ENCODE measurements around the gene EPS8L2.

The EPS8L2 gene

DNA sequence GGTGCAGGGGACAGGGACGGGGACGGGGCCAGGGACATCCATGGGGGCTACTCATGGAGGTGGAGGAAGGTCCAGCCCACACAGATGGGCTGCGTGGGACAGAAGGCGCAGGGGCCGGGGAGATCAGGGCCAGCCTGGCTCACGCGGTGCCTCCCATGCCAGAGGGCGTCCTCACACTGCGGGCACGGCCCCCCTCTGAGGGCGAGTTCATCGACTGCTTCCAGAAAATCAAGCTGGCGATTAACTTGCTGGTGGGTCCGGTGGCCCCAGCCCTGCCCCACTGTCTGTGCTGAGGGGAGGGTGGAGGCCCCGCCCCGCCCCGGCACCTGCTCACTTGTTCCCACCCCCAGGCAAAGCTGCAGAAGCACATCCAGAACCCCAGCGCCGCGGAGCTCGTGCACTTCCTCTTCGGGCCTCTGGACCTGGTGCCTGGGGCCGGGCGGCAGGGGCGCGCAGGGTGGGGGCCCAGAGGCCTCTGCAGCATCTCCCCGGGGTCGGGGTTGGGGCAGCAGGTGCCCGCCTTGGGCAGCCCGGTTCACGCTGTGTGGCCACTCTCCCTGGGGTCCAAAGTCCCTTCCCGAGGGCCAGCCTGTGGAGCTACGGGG is 15.8 kb downstream of the EPS8L2 start:
- FAIRE-seq (peak; percentile 83), DNase-seq (ENCODE audit: insufficient read length) (no peak)
- no peak for TF ChIP-seq TAF1 (IDR thresholded peaks at IDR 0.05; ENCODE audit: borderline replicate concordance, low read depth, low read length)
- no peak for TF ChIP-seq POLR2AphosphoS5 (IDR thresholded peaks at IDR 0.05; ENCODE audit: low read depth, low read length)
- TF ChIP-seq POLR2A (IDR thresholded peaks at IDR 0.05; ENCODE audit: low read depth, low read length) = no peak

DNA sequence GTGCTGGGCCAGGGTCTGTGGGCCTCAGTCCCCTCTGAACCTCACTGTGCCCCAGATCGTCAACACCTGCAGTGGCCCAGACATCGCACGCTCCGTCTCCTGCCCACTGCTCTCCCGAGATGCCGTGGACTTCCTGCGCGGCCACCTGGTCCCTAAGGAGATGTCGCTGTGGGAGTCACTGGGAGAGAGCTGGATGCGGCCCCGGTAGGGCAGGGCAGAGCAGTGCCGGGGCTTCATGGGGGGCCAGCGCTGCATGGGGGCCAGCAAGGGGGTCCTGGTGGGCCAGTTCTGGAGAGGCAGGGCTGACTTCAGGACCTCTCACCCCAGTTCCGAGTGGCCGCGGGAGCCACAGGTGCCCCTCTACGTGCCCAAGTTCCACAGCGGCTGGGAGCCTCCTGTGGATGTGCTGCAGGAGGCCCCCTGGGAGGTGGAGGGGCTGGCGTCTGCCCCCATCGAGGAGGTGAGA is 16.3 kb downstream of the EPS8L2 start:
- FAIRE-seq (no peak), DNase-seq (ENCODE audit: insufficient read length) (no peak)
- TF ChIP-seq POLR2AphosphoS5 (IDR thresholded peaks at IDR 0.05; ENCODE audit: low read depth, low read length) (no peak), POLR2A (IDR thresholded peaks at IDR 0.05; ENCODE audit: low read depth, low read length) (no peak), TAF1 (IDR thresholded peaks at IDR 0.05; ENCODE audit: borderline replicate concordance, low read depth, low read length) (no peak)

DNA sequence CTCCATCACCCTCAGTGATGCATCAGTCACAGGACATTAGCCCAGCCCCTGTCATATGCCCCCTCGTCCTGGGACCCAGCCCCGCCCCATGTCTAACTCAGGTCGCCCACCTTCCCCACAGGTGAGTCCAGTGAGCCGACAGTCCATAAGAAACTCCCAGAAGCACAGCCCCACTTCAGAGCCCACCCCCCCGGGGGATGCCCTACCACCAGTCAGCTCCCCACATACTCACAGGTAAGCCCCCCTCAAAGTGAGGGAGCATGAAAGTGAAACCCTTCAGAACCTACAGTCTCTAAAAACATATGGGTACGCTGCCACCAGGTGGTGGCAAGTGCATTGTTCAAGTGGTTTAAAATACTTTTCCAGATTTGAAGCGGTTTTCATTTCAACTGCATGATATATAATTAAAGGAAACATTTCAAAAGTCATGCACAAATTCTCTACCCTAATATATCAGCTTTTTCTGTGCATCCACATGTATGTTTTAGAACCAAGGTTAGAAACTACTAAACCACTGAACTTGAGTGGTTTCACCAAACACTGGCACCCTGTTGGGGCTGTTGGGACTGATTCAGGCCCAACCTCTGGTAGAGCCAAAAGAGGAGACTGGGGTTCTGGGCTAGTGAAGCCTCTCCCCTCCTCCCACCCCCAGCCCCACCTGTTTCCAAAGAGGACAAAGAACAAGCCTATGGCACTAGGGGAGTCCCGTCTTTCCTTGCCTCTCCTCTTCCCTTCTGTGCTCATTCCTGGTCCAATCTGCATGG is 17.3 kb downstream of the EPS8L2 start:
- DNase-seq (ENCODE audit: insufficient read length) = no peak
- peak; percentile 96 for FAIRE-seq
- no peak for TF ChIP-seq TAF1 (IDR thresholded peaks at IDR 0.05; ENCODE audit: borderline replicate concordance, low read depth, low read length)
- no peak for TF ChIP-seq POLR2AphosphoS5 (IDR thresholded peaks at IDR 0.05; ENCODE audit: low read depth, low read length)
- no peak for TF ChIP-seq POLR2A (IDR thresholded peaks at IDR 0.05; ENCODE audit: low read depth, low read length)

DNA sequence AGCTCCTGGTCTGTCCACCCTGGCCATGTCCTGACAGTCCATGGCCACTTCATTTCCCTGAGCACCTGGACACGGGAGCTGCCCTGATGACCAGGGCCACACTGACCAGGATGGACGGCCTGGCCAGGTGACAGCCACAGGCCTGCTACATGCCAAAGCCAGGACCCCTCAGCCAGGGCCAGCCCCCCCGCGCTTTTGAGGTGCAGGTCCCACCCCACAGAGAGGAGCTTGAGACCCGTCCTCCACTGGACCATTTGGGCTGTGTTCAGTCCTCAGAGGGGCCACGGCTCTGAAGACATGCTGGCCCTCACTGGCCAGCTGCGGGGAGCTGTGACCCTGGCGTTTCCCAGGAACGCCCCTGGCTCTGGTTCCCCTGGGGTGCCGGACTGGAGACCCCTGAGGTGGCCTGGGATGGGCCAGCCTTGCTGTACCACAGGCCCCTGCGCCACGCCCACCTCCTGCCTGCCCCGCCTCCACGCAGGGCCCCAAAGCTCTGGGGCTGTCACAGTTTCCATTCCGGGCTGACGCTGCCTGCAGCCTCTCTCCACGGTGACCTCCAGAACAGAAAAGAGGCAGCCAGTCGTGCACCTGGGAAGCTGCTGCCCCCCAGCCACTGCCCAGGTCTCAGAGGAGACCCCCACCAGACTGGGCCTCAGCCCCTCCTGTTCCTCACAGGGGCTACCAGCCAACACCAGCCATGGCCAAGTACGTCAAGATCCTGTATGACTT is 18.2 kb downstream of the EPS8L2 start:
- FAIRE-seq (peak; percentile 24), DNase-seq (ENCODE audit: insufficient read length) (no peak)
- TF ChIP-seq TAF1 (IDR thresholded peaks at IDR 0.05; ENCODE audit: borderline replicate concordance, low read depth, low read length) (no peak), POLR2A (IDR thresholded peaks at IDR 0.05; ENCODE audit: low read depth, low read length) (no peak), POLR2AphosphoS5 (IDR thresholded peaks at IDR 0.05; ENCODE audit: low read depth, low read length) (no peak)

DNA sequence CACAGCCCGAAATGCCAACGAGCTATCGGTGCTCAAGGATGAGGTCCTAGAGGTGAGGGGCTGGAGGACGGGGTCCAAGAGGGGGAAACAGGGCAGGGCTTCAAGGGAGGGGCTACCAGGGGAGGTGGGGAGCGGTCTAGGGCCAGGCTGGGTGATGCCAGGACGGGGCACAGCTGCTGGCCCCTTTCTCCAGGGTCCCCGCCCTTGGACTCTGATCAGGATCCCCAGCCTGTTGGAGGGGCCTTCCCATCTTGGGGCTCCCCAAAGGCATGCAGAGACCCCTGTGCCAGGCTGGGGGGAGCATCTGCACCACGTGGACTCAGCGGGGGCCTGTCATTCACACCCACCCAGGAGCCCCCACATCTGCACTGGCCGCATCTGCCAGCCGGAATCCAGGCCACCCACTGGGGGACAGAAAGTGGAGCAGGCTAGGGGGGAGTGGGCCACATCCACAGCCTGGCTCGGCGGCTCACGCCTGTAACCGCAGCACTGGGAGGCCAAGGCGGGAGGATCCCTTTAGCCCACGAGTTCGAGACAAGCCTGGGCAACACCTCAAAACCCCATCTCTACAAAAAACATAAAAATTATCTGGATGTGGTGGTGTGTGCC is 18.9 kb downstream of the EPS8L2 start:
- TF ChIP-seq POLR2A (IDR thresholded peaks at IDR 0.05; ENCODE audit: low read depth, low read length) (no peak), TAF1 (IDR thresholded peaks at IDR 0.05; ENCODE audit: borderline replicate concordance, low read depth, low read length) (no peak), POLR2AphosphoS5 (IDR thresholded peaks at IDR 0.05; ENCODE audit: low read depth, low read length) (no peak)
- no peak for FAIRE-seq
- DNase-seq (ENCODE audit: insufficient read length) = no peak

DNA sequence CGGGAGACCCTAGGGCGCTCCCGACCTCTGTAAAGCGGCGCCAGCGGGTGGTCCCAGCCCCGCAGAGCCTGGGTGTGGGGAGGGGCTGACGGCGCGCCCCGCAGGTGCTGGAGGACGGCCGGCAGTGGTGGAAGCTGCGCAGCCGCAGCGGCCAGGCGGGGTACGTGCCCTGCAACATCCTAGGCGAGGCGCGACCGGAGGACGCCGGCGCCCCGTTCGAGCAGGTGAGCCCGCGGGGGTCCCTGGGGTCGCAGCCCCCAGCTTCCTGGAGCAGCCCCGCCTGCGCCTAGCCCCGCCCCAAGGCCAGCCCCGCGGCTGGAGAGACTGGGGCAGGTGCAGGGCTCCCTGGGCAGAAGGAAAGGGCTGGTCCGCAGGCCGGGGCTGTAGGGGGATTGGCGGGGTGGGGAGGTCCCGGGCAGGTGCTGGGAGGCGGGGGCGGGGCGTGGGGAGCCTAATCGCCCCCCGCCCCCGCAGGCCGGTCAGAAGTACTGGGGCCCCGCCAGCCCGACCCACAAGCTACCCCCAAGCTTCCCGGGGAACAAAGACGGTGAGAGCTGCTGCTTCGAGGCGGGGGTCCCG is 19.7 kb downstream of the EPS8L2 start:
- no peak for DNase-seq (ENCODE audit: insufficient read length)
- TF ChIP-seq POLR2AphosphoS5 (IDR thresholded peaks at IDR 0.05; ENCODE audit: low read depth, low read length) = no peak
- no peak for TF ChIP-seq POLR2A (IDR thresholded peaks at IDR 0.05; ENCODE audit: low read depth, low read length)
- no peak for TF ChIP-seq TAF1 (IDR thresholded peaks at IDR 0.05; ENCODE audit: borderline replicate concordance, low read depth, low read length)
- FAIRE-seq = peak; percentile 80

DNA sequence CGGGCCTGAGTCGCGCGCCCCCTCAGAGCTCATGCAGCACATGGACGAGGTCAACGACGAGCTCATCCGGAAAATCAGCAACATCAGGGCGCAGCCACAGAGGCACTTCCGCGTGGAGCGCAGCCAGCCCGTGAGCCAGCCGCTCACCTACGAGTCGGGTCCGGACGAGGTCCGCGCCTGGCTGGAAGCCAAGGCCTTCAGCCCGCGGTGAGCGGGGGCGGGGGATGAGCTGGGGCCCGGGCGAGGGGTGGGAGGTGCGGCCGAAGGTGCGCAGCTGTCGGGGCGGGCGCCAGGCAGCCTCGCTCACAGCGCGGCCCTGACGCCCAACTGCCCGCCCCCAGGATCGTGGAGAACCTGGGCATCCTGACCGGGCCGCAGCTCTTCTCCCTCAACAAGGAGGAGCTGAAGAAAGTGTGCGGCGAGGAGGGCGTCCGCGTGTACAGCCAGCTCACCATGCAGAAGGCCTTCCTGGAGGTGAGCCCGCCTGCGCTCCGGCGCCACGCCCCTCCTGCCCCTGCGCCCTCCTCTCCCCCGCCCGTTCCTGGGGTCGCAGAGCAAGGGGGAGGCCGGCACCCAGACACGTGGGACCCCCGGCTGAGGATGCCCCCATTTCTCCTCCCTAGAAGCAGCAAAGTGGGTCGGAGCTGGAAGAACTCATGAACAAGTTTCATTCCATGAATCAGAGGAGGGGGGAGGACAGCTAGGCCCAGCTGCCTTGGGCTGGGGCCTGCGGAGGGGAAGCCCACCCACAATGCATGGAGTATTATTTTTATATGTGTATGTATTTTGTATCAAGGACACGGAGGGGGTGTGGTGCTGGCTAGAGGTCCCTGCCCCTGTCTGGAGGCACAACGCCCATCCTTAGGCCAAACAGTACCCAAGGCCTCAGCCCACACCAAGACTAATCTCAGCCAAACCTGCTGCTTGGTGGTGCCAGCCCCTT is 20.5 kb downstream of the EPS8L2 start:
- FAIRE-seq (peak; percentile 97), DNase-seq (ENCODE audit: insufficient read length) (peak; percentile 72)
- TF ChIP-seq TAF1 (IDR thresholded peaks at IDR 0.05; ENCODE audit: borderline replicate concordance, low read depth, low read length) (no peak), POLR2A (IDR thresholded peaks at IDR 0.05; ENCODE audit: low read depth, low read length) (peak; percentile 32; the same call in 1 of the 2 replicates), POLR2AphosphoS5 (IDR thresholded peaks at IDR 0.05; ENCODE audit: low read depth, low read length) (0 out of 2 replicates have a peak, but pooled peaks have one; percentile 32)

DNA sequence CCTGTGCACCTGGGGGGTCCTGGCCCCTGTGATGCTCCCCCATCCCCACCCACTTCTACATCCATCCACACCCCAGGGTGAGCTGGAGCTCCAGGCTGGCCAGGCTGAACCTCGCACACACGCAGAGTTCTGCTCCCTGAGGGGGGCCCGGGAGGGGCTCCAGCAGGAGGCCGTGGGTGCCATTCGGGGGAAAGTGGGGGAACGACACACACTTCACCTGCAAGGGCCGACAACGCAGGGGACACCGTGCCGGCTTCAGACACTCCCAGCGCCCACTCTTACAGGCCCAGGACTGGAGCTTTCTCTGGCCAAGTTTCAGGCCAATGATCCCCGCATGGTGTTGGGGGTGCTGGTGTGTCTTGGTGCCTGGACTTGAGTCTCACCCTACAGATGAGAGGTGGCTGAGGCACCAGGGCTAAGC is 21.3 kb downstream of the EPS8L2 start:
- DNase-seq (ENCODE audit: insufficient read length) (no peak), FAIRE-seq (no peak)
- no peak for TF ChIP-seq TAF1 (IDR thresholded peaks at IDR 0.05; ENCODE audit: borderline replicate concordance, low read depth, low read length)
- no peak for TF ChIP-seq POLR2A (IDR thresholded peaks at IDR 0.05; ENCODE audit: low read depth, low read length)
- TF ChIP-seq POLR2AphosphoS5 (IDR thresholded peaks at IDR 0.05; ENCODE audit: low read depth, low read length) = no peak

DNA sequence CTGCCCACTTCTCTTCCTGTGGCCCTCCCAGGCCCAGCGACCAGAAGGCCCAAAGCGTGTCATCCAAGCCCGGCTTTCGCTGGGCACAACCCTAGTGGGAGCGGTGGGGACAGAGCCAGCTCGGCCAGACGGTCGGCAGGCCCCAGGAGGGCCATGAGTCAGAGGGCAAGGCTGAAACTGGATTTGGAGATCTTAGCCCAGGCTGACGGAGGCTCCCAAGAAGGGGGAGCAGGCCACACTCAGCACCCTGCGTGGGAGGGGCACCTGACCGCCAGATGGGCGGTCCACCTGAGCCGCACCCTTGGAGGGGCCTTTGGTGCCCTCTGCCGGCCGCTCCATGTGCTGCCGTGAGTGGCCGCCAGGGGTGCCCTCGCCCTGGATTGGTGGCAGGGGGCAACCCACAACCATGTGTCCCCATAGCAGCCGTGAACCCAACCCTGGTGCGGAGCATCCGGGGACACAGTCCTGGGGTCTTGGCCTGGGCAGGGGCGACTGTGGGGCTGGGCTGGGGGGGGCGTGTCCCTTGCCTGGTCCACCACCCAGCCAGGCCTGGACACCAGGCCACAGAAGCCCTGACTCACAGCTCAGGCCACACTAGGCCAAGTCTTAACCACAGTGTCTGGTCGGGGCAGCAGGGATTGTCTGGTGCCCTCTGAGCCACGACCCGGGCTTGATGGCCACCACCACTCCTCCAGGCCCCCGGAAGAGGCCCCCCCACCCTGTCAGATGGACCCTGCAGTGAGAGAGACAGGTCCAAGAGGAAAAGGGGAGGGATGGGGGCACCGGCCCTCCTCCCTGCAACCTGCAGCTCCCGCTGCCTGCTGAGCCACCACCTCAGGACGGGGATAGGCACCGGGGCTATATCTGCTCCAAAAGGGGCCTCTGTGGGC is 22.1 kb downstream of the EPS8L2 start:
- FAIRE-seq (peak; percentile 99), DNase-seq (ENCODE audit: insufficient read length) (peak; percentile 94)
- TF ChIP-seq TAF1 (IDR thresholded peaks at IDR 0.05; ENCODE audit: borderline replicate concordance, low read depth, low read length) (no peak), POLR2A (IDR thresholded peaks at IDR 0.05; ENCODE audit: low read depth, low read length) (no peak), POLR2AphosphoS5 (IDR thresholded peaks at IDR 0.05; ENCODE audit: low read depth, low read length) (no peak)

Measured in GM12892 (cell line).